ENCODE data around the gene SCN1B.
A peak's percentile ranks its signal among the peaks of the same experiment; 100 is the strongest.

The SCN1B gene

DNA sequence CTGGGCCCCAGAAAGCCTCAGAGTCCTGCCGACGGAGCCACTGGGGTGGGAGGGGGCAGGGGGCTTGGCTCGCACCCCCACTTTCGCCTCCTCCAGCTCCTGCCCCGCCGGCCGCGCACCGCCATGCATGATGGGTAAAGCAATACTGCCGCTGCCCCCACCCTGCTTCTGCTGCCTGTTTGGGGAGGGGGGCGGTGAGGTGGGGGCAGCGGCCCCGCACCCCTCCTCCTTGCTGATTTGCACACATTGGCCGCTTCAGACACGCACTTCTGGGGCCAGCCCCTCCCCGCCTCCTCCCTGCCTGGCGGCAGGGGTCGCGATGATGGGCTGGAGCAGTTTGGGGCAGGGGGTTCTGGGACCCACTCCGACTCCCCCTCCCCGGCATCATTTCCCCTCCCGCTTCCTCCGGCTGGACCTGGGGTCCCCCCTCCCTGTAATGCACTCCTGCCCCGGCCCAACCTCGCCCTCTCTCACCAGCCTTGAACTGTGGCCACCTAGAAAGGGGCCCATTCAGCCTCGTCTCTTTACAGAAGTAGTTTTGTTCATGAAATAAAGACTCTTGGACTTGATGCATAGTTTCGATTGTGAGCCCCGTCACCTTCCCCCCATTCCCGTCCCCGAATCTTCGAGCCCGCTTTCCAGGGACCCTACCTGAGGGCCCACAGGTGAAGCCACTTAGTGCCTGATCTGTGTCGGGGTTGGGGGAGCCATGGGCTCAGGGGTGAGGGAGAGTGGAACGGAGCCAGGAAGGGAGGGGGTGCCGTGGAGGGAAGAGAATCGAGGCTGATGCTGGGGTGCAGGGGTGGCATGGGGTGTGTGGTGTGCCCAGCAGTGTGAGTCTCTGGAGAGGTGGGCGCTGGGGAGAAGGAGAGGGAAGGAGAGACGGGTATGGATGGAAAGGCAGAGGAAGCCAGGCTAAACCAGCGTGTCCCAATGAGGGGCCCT, 9.9 kb downstream of the SCN1B start:
- Mint-ChIP-seq H3K4me3 (peak overlapping the region; percentile 80 to 81), H3K27me3 (peaks cover 11 to 13% of the 10 kb centered on the region in 2 donors), H3K36me3 (ENCODE audit: insufficient read depth) (peaks cover 12% of the 10 kb centered on the region), H3K9me3 (no peaks in the 10 kb centered on the region), H3K4me1 (ENCODE audit: low read depth in 2 of 2) (peaks cover 26 to 34% of the 10 kb centered on the region in 2 donors), H3K27ac (peak overlapping the region; percentile 80 to 87)
- ATAC-seq (replicated peaks) = peak; percentile 28
- DNase-seq = no peak

DNA sequence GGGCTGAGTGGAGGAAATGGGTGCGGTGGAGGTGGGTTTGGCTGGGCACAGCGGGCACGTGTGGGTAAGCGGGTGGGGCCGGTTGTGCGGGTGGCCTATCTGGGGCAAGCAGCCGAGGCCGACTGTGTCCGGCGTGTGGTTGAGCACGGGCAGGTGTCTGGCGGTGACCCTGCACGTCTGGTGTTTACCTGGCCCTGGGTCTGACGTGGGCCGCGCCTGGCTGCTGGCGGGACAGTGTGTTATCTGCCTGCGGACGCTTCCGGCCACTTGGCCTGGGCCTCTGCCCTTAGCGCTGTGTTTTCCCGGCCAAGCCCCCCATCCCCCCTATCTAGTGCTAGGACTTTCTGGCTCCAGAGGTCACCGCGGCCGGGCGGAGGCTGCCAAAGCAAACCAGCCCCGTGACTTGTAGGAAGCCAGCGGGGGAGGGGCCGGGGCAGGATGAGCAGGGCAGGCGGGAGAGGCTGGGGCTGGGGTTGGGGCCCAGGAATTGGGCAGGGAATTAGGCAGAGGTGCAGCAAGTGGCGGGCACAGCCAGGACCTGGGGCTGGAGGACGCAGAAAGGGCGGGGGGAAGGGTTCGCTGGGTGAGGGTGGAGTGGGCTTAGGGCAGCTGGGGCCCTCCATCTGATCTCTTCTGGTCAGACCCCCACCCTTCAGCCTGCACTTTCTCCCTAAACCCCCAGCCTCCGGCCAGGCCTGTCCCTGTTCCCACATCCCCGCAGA, 10.7 kb downstream of the SCN1B start:
- H3K4me1 Mint-ChIP-seq (ENCODE audit: low read depth in 2 of 2) = peaks cover 34 to 39% of the 10 kb centered on the region in 2 donors
- peak; percentile 71 for ATAC-seq (replicated peaks)
- peak in 1 of 3 experiments; percentile 17 for DNase-seq
- H3K9me3 Mint-ChIP-seq = no peaks in the 10 kb centered on the region
- H3K27me3 Mint-ChIP-seq = peaks cover 11 to 14% of the 10 kb centered on the region in 2 donors
- H3K36me3 Mint-ChIP-seq (ENCODE audit: insufficient read depth) = peaks cover 12% of the 10 kb centered on the region
- peak overlapping the region; percentile 80 to 87 for H3K27ac Mint-ChIP-seq
- H3K4me3 Mint-ChIP-seq = peak overlapping the region; percentile 80 to 81

DNA sequence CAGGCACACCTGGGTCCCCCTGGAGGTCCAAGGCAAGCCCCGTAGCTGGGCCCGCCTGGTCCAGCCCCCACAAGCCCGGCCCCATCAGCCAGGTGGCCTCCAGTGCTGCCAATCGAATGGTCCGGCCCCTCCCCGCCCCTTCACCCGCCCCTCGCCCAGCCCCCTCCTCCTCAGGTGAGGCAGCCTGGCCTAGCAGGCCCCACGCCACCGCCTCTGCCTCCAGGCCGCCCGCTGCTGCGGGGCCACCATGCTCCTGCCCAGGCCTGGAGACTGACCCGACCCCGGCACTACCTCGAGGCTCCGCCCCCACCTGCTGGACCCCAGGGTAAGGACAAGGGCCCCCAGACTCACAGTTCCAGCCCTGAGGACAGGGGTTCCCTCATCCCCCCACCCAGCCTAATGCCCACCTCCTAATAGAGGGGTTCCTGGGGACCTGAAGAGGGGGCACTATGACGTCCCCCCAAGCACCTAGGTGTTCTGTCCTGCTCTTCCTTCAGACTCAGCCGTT, 11.3 kb downstream of the SCN1B start, which contains the start of gene HPN:
Gene HPN (plus strand): TSS at position 174 of the 508 bp plus-strand sequence. CDS start 786 bp downstream, outside the sequence.
- Mint-ChIP-seq H3K4me1 (ENCODE audit: low read depth in 2 of 2) (peaks cover 34 to 39% of the 10 kb centered on the region in 2 donors), H3K4me3 (peak within 1 kb of the TSS; percentile 80 to 81), H3K9me3 (no peaks in the 10 kb centered on the region), H3K27me3 (peaks cover 11 to 14% of the 10 kb centered on the region in 2 donors), H3K27ac (peak within 1 kb of the TSS; percentile 80 to 87), H3K36me3 (ENCODE audit: insufficient read depth) (peaks cover 12% of the 10 kb centered on the region)
- ATAC-seq (replicated peaks) (no peak), DNase-seq (no peak)

DNA sequence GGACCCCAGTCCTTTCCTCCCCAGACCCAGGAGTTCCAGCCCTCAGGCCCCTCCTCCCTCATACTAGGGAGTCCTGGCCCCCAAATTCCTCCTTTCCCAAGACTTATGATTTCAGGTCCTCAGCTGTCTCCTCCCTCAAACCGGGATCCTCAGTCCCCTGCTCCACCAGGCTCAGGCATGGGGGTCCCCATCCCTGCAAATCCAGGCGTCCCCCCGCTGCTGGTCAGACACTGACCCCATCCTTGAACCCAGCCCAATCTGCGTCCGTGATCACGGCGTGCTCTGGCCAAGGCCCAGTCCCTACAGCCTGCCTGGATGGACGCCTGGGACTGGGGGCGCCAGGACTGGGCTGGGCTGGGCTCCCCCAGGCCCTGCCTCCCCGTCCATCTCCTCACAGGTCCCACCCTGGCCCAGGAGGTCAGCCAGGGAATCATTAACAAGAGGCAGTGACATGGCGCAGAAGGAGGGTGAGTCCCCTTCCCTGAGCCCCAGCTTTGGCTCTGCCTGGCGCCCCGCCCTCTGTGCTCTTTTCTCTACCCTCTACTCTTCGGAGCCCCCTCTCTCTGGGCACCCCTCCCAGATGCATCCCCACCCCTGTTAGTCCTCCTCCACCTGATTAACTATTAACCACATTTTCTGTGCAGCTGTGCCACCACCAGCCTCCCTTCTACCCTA, 11.9 kb downstream of the SCN1B start:
- Mint-ChIP-seq H3K4me1 (ENCODE audit: low read depth in 2 of 2) (peaks cover 34 to 39% of the 10 kb centered on the region in 2 donors), H3K4me3 (peak overlapping the region; percentile 36 to 80), H3K27ac (peak overlapping the region in 1 of 2 donors; percentile 28), H3K36me3 (ENCODE audit: insufficient read depth) (peaks cover 12% of the 10 kb centered on the region), H3K27me3 (peaks cover 11 to 14% of the 10 kb centered on the region in 2 donors), H3K9me3 (no peaks in the 10 kb centered on the region)
- DNase-seq (no peak), ATAC-seq (replicated peaks) (no peak)

DNA sequence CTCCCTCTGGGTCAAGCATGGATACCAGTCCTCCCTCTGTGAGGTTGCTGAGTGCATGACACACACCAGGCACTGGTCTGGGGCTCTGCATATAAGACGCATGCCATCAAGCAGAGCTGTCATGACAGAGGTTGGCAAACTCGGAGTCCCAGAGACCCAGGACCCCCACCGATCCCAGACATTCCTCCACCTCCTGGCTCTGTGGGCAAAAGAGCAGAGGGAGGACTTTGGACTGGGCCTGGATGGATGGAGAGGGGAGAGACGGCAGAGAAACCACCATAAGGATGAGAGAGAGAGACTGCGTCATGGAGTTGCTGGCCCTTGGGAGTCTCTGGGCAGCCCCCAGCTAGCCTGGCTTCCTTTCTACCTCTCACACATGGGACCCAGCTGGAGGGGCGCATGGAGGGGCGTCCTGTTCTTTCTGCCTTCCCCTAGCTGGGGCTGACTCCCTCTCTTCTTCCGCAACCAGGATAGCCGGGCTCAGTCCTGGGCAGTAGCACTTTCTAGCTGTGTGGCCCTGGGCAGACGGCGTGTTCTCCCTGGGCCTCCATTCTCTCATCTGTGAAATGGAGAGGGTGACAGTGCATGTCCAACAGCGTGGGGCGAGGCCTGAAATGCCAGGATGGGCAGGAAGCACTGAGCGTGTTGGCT, 12.8 kb downstream of the SCN1B start:
- H3K4me1 Mint-ChIP-seq (ENCODE audit: low read depth in 2 of 2) = peaks cover 34 to 39% of the 10 kb centered on the region in 2 donors
- peaks cover 12% of the 10 kb centered on the region for H3K36me3 Mint-ChIP-seq (ENCODE audit: insufficient read depth)
- H3K27me3 Mint-ChIP-seq = peaks cover 11 to 14% of the 10 kb centered on the region in 2 donors
- ATAC-seq (replicated peaks) (no peak), DNase-seq (no peak)
- peak overlapping the region in 1 of 2 donors; percentile 28 for H3K27ac Mint-ChIP-seq
- H3K9me3 Mint-ChIP-seq = no peaks in the 10 kb centered on the region
- H3K4me3 Mint-ChIP-seq = no peak overlapping the region

DNA sequence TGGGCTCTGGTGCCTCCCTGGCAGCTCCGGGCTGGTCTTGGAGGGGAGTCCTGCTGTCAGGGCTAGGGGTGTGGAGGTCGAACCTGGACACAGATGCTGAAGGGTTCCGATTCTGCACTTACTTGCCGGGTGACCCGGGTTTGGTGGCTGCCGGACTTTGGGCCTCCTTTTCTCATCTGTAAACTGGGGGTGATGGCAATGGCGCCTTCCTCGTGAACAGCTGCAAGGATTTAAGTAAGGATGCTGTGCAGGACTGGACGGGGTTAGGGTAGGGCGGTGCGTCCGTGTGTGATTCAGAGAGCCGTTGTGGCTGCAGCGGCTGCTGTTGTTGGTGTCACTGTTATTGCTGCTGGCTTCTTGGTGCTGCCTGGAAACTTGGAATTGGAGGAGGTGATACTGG, 13.6 kb downstream of the SCN1B start:
- Mint-ChIP-seq H3K4me1 (ENCODE audit: low read depth in 2 of 2) (peaks cover 34 to 38% of the 10 kb centered on the region in 2 donors), H3K4me3 (no peak overlapping the region), H3K27ac (peak overlapping the region; percentile 49 to 51), H3K36me3 (ENCODE audit: insufficient read depth) (peaks cover 12% of the 10 kb centered on the region), H3K9me3 (no peaks in the 10 kb centered on the region), H3K27me3 (peaks cover 11 to 14% of the 10 kb centered on the region in 2 donors)
- DNase-seq = no peak
- ATAC-seq (replicated peaks) = no peak

DNA sequence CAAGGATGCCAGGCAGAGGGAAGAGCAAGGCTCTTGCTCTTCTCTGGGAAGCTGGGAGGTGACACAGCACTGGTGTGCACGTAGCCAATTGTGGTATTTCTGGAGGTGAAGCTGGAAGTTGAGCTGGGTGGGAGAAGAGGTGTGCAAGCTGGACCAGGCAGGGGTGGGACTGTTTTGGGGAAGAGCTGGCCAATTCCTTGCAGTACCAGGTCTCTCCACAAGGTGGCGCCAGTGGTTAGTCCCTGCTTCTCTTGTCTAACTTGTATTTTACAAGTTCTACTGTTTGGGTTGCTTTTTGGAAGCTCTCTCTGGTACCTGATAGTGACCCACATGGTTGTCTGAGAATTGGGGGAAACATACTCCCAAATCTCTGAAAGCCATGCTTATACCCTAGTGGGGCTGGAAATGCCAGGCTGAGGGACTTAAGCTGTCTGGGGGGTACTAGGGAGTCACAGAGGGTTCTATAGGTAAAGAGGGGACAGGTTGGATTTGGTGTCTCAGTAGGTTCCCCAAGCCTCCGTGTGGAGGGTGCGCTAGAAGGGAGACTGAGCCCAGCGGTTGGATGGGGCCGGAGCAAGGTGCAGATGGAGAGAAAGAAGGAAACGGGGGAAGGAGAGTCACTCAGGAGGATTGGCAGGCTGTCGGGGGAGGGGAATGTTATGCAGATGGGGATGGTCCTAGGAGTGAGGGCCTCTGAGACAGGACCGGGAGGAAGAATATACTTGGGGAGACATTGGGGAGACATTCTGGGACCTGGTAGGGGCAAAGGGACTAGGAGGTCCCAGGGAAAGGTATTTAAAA, 14.2 kb downstream of the SCN1B start:
- Mint-ChIP-seq H3K9me3 (no peaks in the 10 kb centered on the region), H3K4me3 (no peak overlapping the region), H3K4me1 (ENCODE audit: low read depth in 2 of 2) (peaks cover 34 to 37% of the 10 kb centered on the region in 2 donors), H3K27ac (peak overlapping the region; percentile 49 to 51), H3K36me3 (ENCODE audit: insufficient read depth) (peaks cover 12% of the 10 kb centered on the region), H3K27me3 (peaks cover 11 to 14% of the 10 kb centered on the region in 2 donors)
- ATAC-seq (replicated peaks) (no peak), DNase-seq (peak; percentile 58 to 62 (median 60))

DNA sequence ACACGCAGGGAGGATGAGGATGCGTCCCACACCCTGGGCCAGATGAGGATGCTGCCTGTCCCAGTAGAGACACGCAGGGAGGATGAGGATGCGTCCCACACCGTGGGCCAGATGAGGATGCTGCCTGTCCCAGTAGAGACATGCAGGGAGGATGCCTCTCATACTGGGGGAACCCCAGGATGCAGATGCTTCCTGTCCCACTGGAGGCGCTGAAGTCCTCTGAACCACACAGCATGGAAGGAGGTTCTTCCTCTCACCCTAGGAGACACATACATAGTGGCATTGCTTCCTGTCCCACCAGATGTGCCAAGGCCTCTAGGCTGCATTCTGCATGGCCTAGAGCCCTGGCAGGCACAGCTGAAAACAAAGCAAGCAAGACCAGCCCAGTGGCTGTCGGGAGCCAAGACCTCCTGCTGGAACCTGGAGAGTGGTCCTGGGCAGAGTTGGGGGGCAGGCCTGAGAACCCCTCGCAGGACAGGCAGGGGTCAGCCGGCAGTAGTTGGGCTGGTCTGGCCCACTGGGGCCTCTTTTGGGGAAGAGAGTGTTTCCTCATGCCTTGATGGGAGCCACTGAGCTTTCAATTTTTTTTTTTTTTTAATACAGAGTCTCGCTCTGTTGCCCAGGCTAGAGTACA, 15.5 kb downstream of the SCN1B start:
- DNase-seq = peak in 2 of 3 experiments; percentile 20 to 34

DNA sequence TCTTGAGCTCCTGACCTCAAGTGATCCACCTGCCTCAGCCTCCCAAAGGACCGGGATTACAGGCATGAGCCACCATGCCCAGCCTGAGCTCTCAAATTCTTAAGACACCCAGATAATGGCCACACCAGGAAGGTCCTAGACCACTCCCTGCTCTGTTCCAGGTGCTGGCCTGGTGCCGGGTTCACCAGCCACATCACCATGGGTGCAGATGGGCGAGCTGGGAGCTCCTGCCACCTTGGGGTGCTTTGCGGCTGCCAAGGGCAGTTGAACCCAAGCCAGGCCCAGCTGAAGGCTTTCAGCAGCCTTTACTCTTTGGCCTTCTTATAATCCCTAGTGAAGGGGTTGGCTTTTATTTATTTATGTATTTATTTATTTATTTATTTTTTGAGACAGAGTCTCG, 16.2 kb downstream of the SCN1B start:
- Mint-ChIP-seq H3K9me3 (no peaks in the 10 kb centered on the region), H3K36me3 (ENCODE audit: insufficient read depth) (peaks cover 12% of the 10 kb centered on the region), H3K4me1 (ENCODE audit: low read depth in 2 of 2) (peaks cover 21 to 28% of the 10 kb centered on the region in 2 donors), H3K4me3 (no peak overlapping the region), H3K27ac (no peak overlapping the region), H3K27me3 (peaks cover 11 to 14% of the 10 kb centered on the region in 2 donors)
- ATAC-seq (replicated peaks) = no peak
- DNase-seq = no peak

More for the DNA sequence above, 15.5 kb downstream of the SCN1B start:
- ATAC-seq (replicated peaks) = peak; percentile 78
- H3K36me3 Mint-ChIP-seq (ENCODE audit: insufficient read depth) = peaks cover 12% of the 10 kb centered on the region
- H3K27ac Mint-ChIP-seq = no peak overlapping the region
- no peaks in the 10 kb centered on the region for H3K9me3 Mint-ChIP-seq
- H3K4me1 Mint-ChIP-seq (ENCODE audit: low read depth in 2 of 2) = peaks cover 25 to 30% of the 10 kb centered on the region in 2 donors
- H3K27me3 Mint-ChIP-seq = peaks cover 11 to 14% of the 10 kb centered on the region in 2 donors
- no peak overlapping the region for H3K4me3 Mint-ChIP-seq

DNA sequence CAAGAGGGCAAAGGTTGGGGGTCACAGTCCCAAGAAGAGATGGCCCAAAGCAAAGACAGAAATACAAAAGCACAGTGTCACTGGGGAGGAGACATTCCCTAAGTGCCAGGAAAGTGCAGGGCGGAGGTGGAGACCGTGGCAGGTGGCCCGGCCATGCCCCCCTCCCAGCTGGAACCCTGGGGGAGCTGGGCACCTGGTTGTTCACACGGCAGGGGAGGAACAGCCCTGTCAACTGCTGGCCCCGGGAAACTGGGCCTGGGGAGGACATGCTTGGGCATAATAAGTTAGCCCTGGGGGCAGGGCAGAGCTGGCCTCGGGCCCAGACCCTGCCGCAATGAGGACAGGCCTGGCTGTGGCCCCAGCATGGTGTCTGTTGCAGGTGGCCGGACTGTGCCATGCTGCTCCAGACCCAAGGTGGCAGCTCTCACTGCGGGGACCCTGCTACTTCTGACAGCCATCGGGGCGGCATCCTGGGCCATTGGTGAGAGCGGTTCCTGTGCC, 18.7 kb downstream of the SCN1B start:
- H3K36me3 Mint-ChIP-seq (ENCODE audit: insufficient read depth) = peaks cover 5% of the 10 kb centered on the region
- H3K9me3 Mint-ChIP-seq = no peaks in the 10 kb centered on the region
- H3K27ac Mint-ChIP-seq = no peak overlapping the region
- ATAC-seq (replicated peaks) = no peak
- peaks cover 16 to 20% of the 10 kb centered on the region in 2 donors for H3K4me1 Mint-ChIP-seq (ENCODE audit: low read depth in 2 of 2)
- H3K27me3 Mint-ChIP-seq = peaks cover 9 to 12% of the 10 kb centered on the region in 2 donors
- DNase-seq = no peak
- H3K4me3 Mint-ChIP-seq = no peak overlapping the region

DNA sequence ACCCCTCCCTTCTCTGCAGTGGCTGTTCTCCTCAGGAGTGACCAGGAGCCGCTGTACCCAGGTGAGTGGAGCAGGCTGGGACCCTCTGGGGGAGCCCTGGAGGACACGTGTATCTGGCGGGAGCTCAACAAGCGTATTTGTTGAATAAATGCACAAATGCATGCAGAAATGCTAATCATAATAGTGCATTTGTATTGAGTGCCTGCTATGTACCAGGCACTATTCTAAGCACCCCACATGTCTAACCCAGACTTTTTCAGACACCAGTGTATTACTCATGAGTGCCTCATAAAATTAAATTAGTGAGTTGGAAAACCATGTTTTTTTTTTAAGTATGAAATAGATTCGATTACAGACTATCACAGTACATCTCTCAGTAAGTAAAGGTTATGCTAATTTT, 19.2 kb downstream of the SCN1B start:
- DNase-seq (no peak), ATAC-seq (replicated peaks) (no peak)
- Mint-ChIP-seq H3K27me3 (peaks cover 4 to 7% of the 10 kb centered on the region in 2 donors), H3K36me3 (ENCODE audit: insufficient read depth) (no peaks in the 10 kb centered on the region), H3K27ac (no peak overlapping the region), H3K4me3 (no peak overlapping the region), H3K9me3 (no peaks in the 10 kb centered on the region), H3K4me1 (ENCODE audit: low read depth in 2 of 2) (peaks cover 12 to 15% of the 10 kb centered on the region in 2 donors)

Measured in effector memory CD8-positive, alpha-beta T cell (primary cell).